EH (cell line): ENCODE results near the gene FERD3L.

Experiments
- DNase-seq: peaks from one replicate; pipeline ENCODE4 v3.0.0-alpha.2; 2015; ENCODE audit warnings: low read depth

FERD3L gene

GRCh38 chr7:19117091-19117869 is 27.9 kb downstream of the FERD3L start, which contains the start of gene TWIST1:
Gene TWIST1 (minus strand): TSS chr7:19117636. CDS start chr7:19117321, 315 bp downstream.
- DNase-seq = peak; percentile 97

- peak; percentile 49 for DNase-seq
These were observed 28.8 kb downstream of the FERD3L start for GRCh38 chr7:19116121-19117090.

- peak; percentile 73 for DNase-seq
These were observed 30.7 kb downstream of the FERD3L start for GRCh38 chr7:19114551-19114855.

GRCh38 chr7:19113855-19114550 is 31.2 kb downstream of the FERD3L start:
- peak; percentile 65 for DNase-seq

GRCh38 chr7:19113002-19113350 is 32.2 kb downstream of the FERD3L start:
- no peak for DNase-seq

GRCh38 chr7:19112274-19113001 is 32.8 kb downstream of the FERD3L start:
- DNase-seq = peak; percentile 85

GRCh38 chr7:19111474-19112273 is 33.5 kb downstream of the FERD3L start:
- DNase-seq = peak; percentile 56

- DNase-seq = peak; percentile 34
These were observed 34.4 kb downstream of the FERD3L start for GRCh38 chr7:19110776-19111175.

GRCh38 chr7:19110026-19110730 is 35.0 kb downstream of the FERD3L start:
- peak; percentile 24 for DNase-seq

GRCh38 chr7:19109000-19109946 is 35.9 kb downstream of the FERD3L start:
- no peak for DNase-seq

- peak; percentile 77 for DNase-seq
These were observed 37.7 kb downstream of the FERD3L start for GRCh38 chr7:19107356-19108146.

GRCh38 chr7:19107081-19107355 is 38.2 kb downstream of the FERD3L start:
- DNase-seq = no peak

GRCh38 chr7:19106241-19107080 is 38.8 kb downstream of the FERD3L start:
- DNase-seq = peak; percentile 40

GRCh38 chr7:19105546-19105945 is 39.7 kb downstream of the FERD3L start:
- DNase-seq = no peak

- DNase-seq = peak; percentile 10
These were observed 40.4 kb downstream of the FERD3L start for GRCh38 chr7:19104811-19105210.

GRCh38 chr7:19102884-19103283 is 42.3 kb downstream of the FERD3L start:
- DNase-seq = peak; percentile 69

GRCh38 chr7:19101909-19102308 is 43.3 kb downstream of the FERD3L start:
- no peak for DNase-seq

- DNase-seq = no peak
These were observed 43.7 kb downstream of the FERD3L start for GRCh38 chr7:19101472-19101871.
